ENCODE results near the gene HECTD4.

HECTD4 gene

GRCh38 chr12:112328456-112329124, 53.6 kb downstream of the HECTD4 start:
- Histone ChIP-seq H3K4me1 (ENCODE audit: control insufficient read depth, insufficient read depth, low read length) (peaks cover 10% of the 10 kb centered on the region), H3K4me3 (ENCODE audit: low read length) (no peak overlapping the region), H3K9ac (ENCODE audit: low read length) (no peak overlapping the region), H3K27me3 (replicated peaks; ENCODE audit: control insufficient read depth, insufficient read depth, low read length) (no peaks in the 10 kb centered on the region), H3K36me3 (ENCODE audit: control insufficient read depth, insufficient read depth, low read length, severe bottlenecking) (no peaks in the 10 kb centered on the region), H3K9me3 (ENCODE audit: control insufficient read depth, low read length) (no peaks in the 10 kb centered on the region)
- peak; percentile 55 for DNase-seq (ENCODE audit: low read depth)

DNA sequence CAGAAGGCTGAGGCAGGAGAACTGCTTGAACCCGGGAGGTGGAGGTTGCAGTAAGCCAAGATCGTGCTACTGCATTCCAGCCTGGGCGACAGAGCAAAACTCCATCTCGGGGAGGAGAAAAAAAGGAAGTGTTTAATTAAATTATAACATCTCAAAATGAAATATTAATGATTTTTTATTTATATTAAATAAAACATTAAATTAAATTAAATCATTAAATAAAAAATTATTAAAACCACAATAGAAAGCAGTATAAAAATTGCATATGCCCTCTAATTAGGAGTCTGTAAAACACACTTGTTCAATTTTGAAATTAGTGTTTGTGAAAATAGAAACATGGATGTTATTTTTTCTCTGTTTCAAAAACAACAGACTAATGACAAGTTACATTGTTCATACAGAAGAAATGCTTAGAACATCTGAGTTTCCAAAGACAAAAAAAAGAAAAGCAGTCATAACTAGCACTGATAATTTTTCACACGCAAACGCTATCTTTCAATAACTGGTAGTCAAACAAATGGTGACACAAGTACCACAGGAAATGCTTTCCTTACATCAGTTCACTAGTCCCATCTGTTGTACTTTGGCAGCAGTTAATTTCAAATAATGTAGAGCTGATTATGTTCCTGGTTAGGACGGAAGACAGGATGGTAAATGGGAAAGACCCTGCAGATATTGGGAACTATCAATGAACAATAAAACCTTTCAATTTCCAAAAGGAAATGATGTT, 54.9 kb downstream of the HECTD4 start:
- H3K9me3 ChIP-seq (ENCODE audit: control insufficient read depth, low read length), result no peaks in the 10 kb centered on the region
- H3K9ac ChIP-seq (ENCODE audit: low read length), result no peak overlapping the region
- no peak for DNase-seq (ENCODE audit: low read depth)
- no peaks in the 10 kb centered on the region for H3K36me3 ChIP-seq (ENCODE audit: control insufficient read depth, insufficient read depth, low read length, severe bottlenecking)
- H3K4me3 ChIP-seq (ENCODE audit: low read length), result no peak overlapping the region
- no peaks in the 10 kb centered on the region for H3K27me3 ChIP-seq (replicated peaks; ENCODE audit: control insufficient read depth, insufficient read depth, low read length)
- H3K4me1 ChIP-seq (ENCODE audit: control insufficient read depth, insufficient read depth, low read length), result peaks cover 10% of the 10 kb centered on the region

- H3K4me3 ChIP-seq (ENCODE audit: low read length), result no peak overlapping the region
- H3K27me3 ChIP-seq (replicated peaks; ENCODE audit: control insufficient read depth, insufficient read depth, low read length), result no peaks in the 10 kb centered on the region
- H3K9me3 ChIP-seq (ENCODE audit: control insufficient read depth, low read length), result no peaks in the 10 kb centered on the region
- peaks cover 10% of the 10 kb centered on the region for H3K4me1 ChIP-seq (ENCODE audit: control insufficient read depth, insufficient read depth, low read length)
- DNase-seq (ENCODE audit: low read depth), result no peak
- H3K36me3 ChIP-seq (ENCODE audit: control insufficient read depth, insufficient read depth, low read length, severe bottlenecking), result no peaks in the 10 kb centered on the region
- H3K9ac ChIP-seq (ENCODE audit: low read length), result no peak overlapping the region
These were observed 56.5 kb downstream of the HECTD4 start for GRCh38 chr12:112325622-112326207.

DNA sequence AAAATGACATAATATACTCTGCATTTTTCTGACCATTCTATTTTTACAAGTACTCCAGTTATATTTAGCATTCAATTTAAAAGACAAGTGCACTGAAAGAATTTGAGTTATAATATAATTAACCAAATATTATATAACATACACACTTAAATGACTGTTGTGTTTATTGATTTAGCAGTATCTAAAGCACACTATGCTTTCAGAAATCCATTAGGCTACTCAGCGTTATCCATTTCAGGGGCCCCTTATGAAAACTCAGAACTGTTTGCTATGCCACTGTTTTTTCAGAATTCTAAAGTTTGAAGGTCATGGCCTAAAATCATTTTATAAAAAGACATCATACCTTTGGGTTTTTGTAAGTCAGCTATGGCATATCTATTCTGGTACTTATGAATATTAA, 57.1 kb downstream of the HECTD4 start:
- Histone ChIP-seq H3K4me1 (ENCODE audit: control insufficient read depth, insufficient read depth, low read length) (peaks cover 10% of the 10 kb centered on the region), H3K9ac (ENCODE audit: low read length) (no peak overlapping the region), H3K9me3 (ENCODE audit: control insufficient read depth, low read length) (no peaks in the 10 kb centered on the region), H3K27me3 (replicated peaks; ENCODE audit: control insufficient read depth, insufficient read depth, low read length) (no peaks in the 10 kb centered on the region), H3K4me3 (ENCODE audit: low read length) (no peak overlapping the region), H3K36me3 (ENCODE audit: control insufficient read depth, insufficient read depth, low read length, severe bottlenecking) (no peaks in the 10 kb centered on the region)
- DNase-seq (ENCODE audit: low read depth), result no peak

GRCh38 chr12:112322882-112323547, 59.2 kb downstream of the HECTD4 start:
- DNase-seq (ENCODE audit: low read depth), result no peak
- H3K36me3 ChIP-seq (ENCODE audit: control insufficient read depth, insufficient read depth, low read length, severe bottlenecking), result peaks cover 6% of the 10 kb centered on the region
- H3K4me1 ChIP-seq (ENCODE audit: control insufficient read depth, insufficient read depth, low read length), result no peaks in the 10 kb centered on the region
- no peaks in the 10 kb centered on the region for H3K27me3 ChIP-seq (replicated peaks; ENCODE audit: control insufficient read depth, insufficient read depth, low read length)
- no peaks in the 10 kb centered on the region for H3K9me3 ChIP-seq (ENCODE audit: control insufficient read depth, low read length)
- H3K4me3 ChIP-seq (ENCODE audit: low read length), result no peak overlapping the region
- H3K9ac ChIP-seq (ENCODE audit: low read length), result no peak overlapping the region

DNA sequence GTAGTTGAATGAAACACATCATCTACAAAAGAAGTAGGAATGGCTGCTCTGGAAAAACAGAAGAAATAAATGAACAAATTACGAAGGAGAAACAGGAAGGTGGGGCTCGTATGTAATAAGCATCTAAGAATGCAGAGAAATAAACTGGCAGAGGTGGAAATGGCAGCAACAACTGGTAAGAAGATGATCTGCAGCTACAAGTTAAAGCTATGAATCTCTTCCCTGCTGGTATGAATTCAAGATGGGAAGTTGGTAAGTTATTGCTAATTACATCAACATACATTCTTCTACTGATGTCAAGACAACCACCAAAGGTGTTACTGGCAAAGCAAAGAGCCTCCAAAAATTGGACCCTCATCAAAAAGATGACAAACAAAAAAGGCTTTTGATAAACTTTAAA, 59.8 kb downstream of the HECTD4 start:
- no peaks in the 10 kb centered on the region for H3K9me3 ChIP-seq (ENCODE audit: control insufficient read depth, low read length)
- DNase-seq (ENCODE audit: low read depth), result no peak
- H3K4me1 ChIP-seq (ENCODE audit: control insufficient read depth, insufficient read depth, low read length), result no peaks in the 10 kb centered on the region

GRCh38 chr12:112321245-112321644, 61.0 kb downstream of the HECTD4 start:
- H3K9me3 ChIP-seq (ENCODE audit: control insufficient read depth, low read length), result no peaks in the 10 kb centered on the region
- H3K36me3 ChIP-seq (ENCODE audit: control insufficient read depth, insufficient read depth, low read length, severe bottlenecking), result peaks cover 8% of the 10 kb centered on the region
- H3K9ac ChIP-seq (ENCODE audit: low read length), result no peak overlapping the region
- H3K4me1 ChIP-seq (ENCODE audit: control insufficient read depth, insufficient read depth, low read length), result no peaks in the 10 kb centered on the region
- DNase-seq (ENCODE audit: low read depth), result no peak
- no peaks in the 10 kb centered on the region for H3K27me3 ChIP-seq (replicated peaks; ENCODE audit: control insufficient read depth, insufficient read depth, low read length)
- no peak overlapping the region for H3K4me3 ChIP-seq (ENCODE audit: low read length)

More for the DNA sequence above, 59.8 kb downstream of the HECTD4 start:
- H3K9ac ChIP-seq (ENCODE audit: low read length), result no peak overlapping the region
- H3K36me3 ChIP-seq (ENCODE audit: control insufficient read depth, insufficient read depth, low read length, severe bottlenecking), result peaks cover 6% of the 10 kb centered on the region
- no peaks in the 10 kb centered on the region for H3K27me3 ChIP-seq (replicated peaks; ENCODE audit: control insufficient read depth, insufficient read depth, low read length)
- H3K4me3 ChIP-seq (ENCODE audit: low read length), result no peak overlapping the region

- H3K4me3 ChIP-seq (ENCODE audit: low read length), result no peak overlapping the region
- no peaks in the 10 kb centered on the region for H3K9me3 ChIP-seq (ENCODE audit: control insufficient read depth, low read length)
- H3K36me3 ChIP-seq (ENCODE audit: control insufficient read depth, insufficient read depth, low read length, severe bottlenecking), result peaks cover 12% of the 10 kb centered on the region
- H3K9ac ChIP-seq (ENCODE audit: low read length), result no peak overlapping the region
- no peaks in the 10 kb centered on the region for H3K4me1 ChIP-seq (ENCODE audit: control insufficient read depth, insufficient read depth, low read length)
- DNase-seq (ENCODE audit: low read depth), result no peak
- H3K27me3 ChIP-seq (replicated peaks; ENCODE audit: control insufficient read depth, insufficient read depth, low read length), result no peaks in the 10 kb centered on the region
These were observed 62.8 kb downstream of the HECTD4 start for GRCh38 chr12:112319395-112319794.

DNA sequence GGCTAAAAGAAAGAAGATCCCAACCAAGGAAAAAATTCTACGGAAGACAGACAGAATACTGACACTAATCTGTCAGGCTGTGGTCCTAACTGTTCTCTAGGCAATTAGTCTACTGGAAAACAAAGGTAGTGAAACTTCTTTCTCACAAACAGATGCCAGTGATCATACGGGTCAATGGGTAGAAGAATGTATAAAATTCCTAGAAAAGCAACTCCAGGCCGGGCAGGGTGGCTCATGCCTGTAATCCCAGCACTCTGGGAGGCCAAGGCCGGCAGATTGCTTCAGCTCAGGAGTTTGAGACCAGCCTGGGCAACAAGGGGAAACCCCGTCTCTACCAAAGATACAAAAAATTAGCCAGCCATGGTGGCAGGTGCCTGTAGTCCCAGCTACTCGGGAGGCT, 64.8 kb downstream of the HECTD4 start:
- H3K36me3 ChIP-seq (ENCODE audit: control insufficient read depth, insufficient read depth, low read length, severe bottlenecking), result peaks cover 26% of the 10 kb centered on the region
- DNase-seq (ENCODE audit: low read depth), result no peak
- H3K4me1 ChIP-seq (ENCODE audit: control insufficient read depth, insufficient read depth, low read length), result no peaks in the 10 kb centered on the region
- H3K9ac ChIP-seq (ENCODE audit: low read length), result no peak overlapping the region
- no peak overlapping the region for H3K4me3 ChIP-seq (ENCODE audit: low read length)
- no peaks in the 10 kb centered on the region for H3K9me3 ChIP-seq (ENCODE audit: control insufficient read depth, low read length)
- H3K27me3 ChIP-seq (replicated peaks; ENCODE audit: control insufficient read depth, insufficient read depth, low read length), result no peaks in the 10 kb centered on the region

- Histone ChIP-seq H3K9ac (ENCODE audit: low read length) (no peak overlapping the region), H3K27me3 (replicated peaks; ENCODE audit: control insufficient read depth, insufficient read depth, low read length) (no peaks in the 10 kb centered on the region), H3K36me3 (ENCODE audit: control insufficient read depth, insufficient read depth, low read length, severe bottlenecking) (peaks cover 35% of the 10 kb centered on the region), H3K4me1 (ENCODE audit: control insufficient read depth, insufficient read depth, low read length) (no peaks in the 10 kb centered on the region), H3K4me3 (ENCODE audit: low read length) (no peak overlapping the region), H3K9me3 (ENCODE audit: control insufficient read depth, low read length) (no peaks in the 10 kb centered on the region)
- no peak for DNase-seq (ENCODE audit: low read depth)
These were observed 67.2 kb downstream of the HECTD4 start for GRCh38 chr12:112314981-112315380.

GRCh38 chr12:112309797-112310196, 72.4 kb downstream of the HECTD4 start:
- peaks cover 41% of the 10 kb centered on the region for H3K36me3 ChIP-seq (ENCODE audit: control insufficient read depth, insufficient read depth, low read length, severe bottlenecking)
- H3K9ac ChIP-seq (ENCODE audit: low read length), result no peak overlapping the region
- peak; percentile 15 for DNase-seq (ENCODE audit: low read depth)
- H3K4me1 ChIP-seq (ENCODE audit: control insufficient read depth, insufficient read depth, low read length), result no peaks in the 10 kb centered on the region
- H3K27me3 ChIP-seq (replicated peaks; ENCODE audit: control insufficient read depth, insufficient read depth, low read length), result no peaks in the 10 kb centered on the region
- H3K9me3 ChIP-seq (ENCODE audit: control insufficient read depth, low read length), result no peaks in the 10 kb centered on the region
- H3K4me3 ChIP-seq (ENCODE audit: low read length), result no peak overlapping the region

All from adipocyte (in vitro differentiated cells).